CD4-positive, alpha-beta T cell treated with Interleukin-17A for 1 hour (primary cell): Measurements from ENCODE around the gene IGF1.
"Not testable (repeated sequence)": the region's sequence is repeated elsewhere in the genome, so short reads cannot be mapped to it uniquely, and the experiment has no call there.

ENCODE experiments used
- DNase-seq: peaks from one replicate; pipeline ENCODE4 v3.0.0-alpha.2; 2020

IGF1 gene

GRCh38 chr12:102376181-102376747 lies 104.1 kb downstream of the IGF1 start:
- no peak for DNase-seq

- no peak for DNase-seq
Measured at GRCh38 chr12:102374190-102374589, 106.2 kb downstream of the IGF1 start.

GRCh38 chr12:102372087-102372486 lies 108.3 kb downstream of the IGF1 start:
- DNase-seq: no peak

GRCh38 chr12:102371165-102371564 lies 109.2 kb downstream of the IGF1 start:
- no peak for DNase-seq

GRCh38 chr12:102369876-102370275 lies 110.5 kb downstream of the IGF1 start:
- no peak for DNase-seq

- DNase-seq: no peak
Measured at GRCh38 chr12:102365365-102365764, 115.0 kb downstream of the IGF1 start.

- no peak for DNase-seq
Measured at GRCh38 chr12:102364709-102365108, 115.7 kb downstream of the IGF1 start.

GRCh38 chr12:102356690-102357089 lies 123.7 kb downstream of the IGF1 start:
- DNase-seq: no peak

- not testable (repeated sequence) for DNase-seq
Measured at GRCh38 chr12:102354281-102354680, 126.1 kb downstream of the IGF1 start.

- DNase-seq: no peak
Measured at GRCh38 chr12:102351322-102351721, 129.0 kb downstream of the IGF1 start.

- DNase-seq: no peak
Measured at GRCh38 chr12:102350070-102350469, 130.3 kb downstream of the IGF1 start.

GRCh38 chr12:102349079-102349478 lies 131.3 kb downstream of the IGF1 start:
- DNase-seq: no peak

- DNase-seq: no peak
Measured at GRCh38 chr12:102347811-102348210, 132.6 kb downstream of the IGF1 start.
